IMR-90 (cell line): ENCODE results near the gene JADE2. TPM values are rescaled to one million over a fixed set of nuclear protein-coding genes. Genes with fewer than 3 reads are reported as not detected.

ENCODE experiments used
- ATAC-seq: fragments of 200-7000 bp; cut with Tn5 transposase; 2 replicates; pipeline ENCODE4 v1.9.1; 2020; ENCODE audit warnings: low read depth, mild to moderate bottlenecking, moderate library complexity
- BruUV-seq: library from RNA; stranded (reverse); fragments of 400-500 nt; replicated peaks from 2 replicates; lab custom pipeline; 2021; lab: Mats Ljungman, UMichigan
- CTCF ChIA-PET: fragments of 300-600 bp; formaldehyde crosslinking; extraction: SDS; loops from one replicate; lab custom pipeline; 2021; ENCODE audit warnings: antibody characterized with exemption; lab: Yijun Ruan, JAX
- POLR2A ChIA-PET: fragments of 300-600 bp; sonication (Branson Sonifier 250); formaldehyde crosslinking; loops from one replicate; lab custom pipeline; 2022; ENCODE audit warnings: antibody characterized with exemption; ENCODE audit not compliant: unreplicated experiment; lab: Charles Lee
- DNase-seq: peaks from one replicate; pipeline ENCODE4 v3.0.0; 2013
- H2AFZ ChIP-seq: replicated peaks from 2 replicates; pipeline ENCODE3; 2013; ENCODE audit warnings: low read length, mild to moderate bottlenecking; ENCODE audit not compliant: poor library complexity
- H2AK5ac ChIP-seq: 2 replicates; pipeline ENCODE4 v1.6.1; 2013; ENCODE audit warnings: low read depth, low read length, inconsistent platforms
- H2AK9ac ChIP-seq: replicated peaks from 2 replicates; pipeline ENCODE3; 2013; ENCODE audit warnings: mild to moderate bottlenecking, low read depth, low read length, moderate library complexity; ENCODE audit not compliant: poor library complexity
- H2BK120ac ChIP-seq: 2 replicates; pipeline ENCODE4 v1.6.1; 2013; ENCODE audit warnings: low read depth, low read length, inconsistent platforms
- H2BK15ac ChIP-seq: 3 replicates; pipeline ENCODE4 v1.6.1; 2013; ENCODE audit warnings: low read depth, low read length, inconsistent platforms
- H2BK20ac ChIP-seq: 2 replicates; pipeline ENCODE4 v1.6.1; 2013; ENCODE audit warnings: low read depth, mild to moderate bottlenecking, inconsistent platforms, low read length, moderate library complexity
- H2BK5ac ChIP-seq: 2 replicates; pipeline ENCODE4 v1.6.1; 2013; ENCODE audit warnings: mild to moderate bottlenecking, low read depth, low read length, inconsistent platforms; ENCODE audit not compliant: poor library complexity, severe bottlenecking
- H3K14ac ChIP-seq: replicated peaks from 2 replicates; pipeline ENCODE4 v1.6.1; 2013; ENCODE audit warnings: low read depth, low read length, inconsistent platforms
- H3K18ac ChIP-seq: 2 replicates; pipeline ENCODE4 v1.6.1; 2013; ENCODE audit warnings: low read depth, low read length, control low read depth
- H3K23ac ChIP-seq: 2 replicates; pipeline ENCODE4 v1.6.1; 2013; ENCODE audit warnings: low read depth, low read length, inconsistent platforms
- H3K27ac ChIP-seq: 2 replicates; pipeline ENCODE4 v1.5.1; 2013; ENCODE audit warnings: mild to moderate bottlenecking, control low read depth, low read length; ENCODE audit not compliant: insufficient read depth
- H3K27me3 ChIP-seq: 2 replicates; pipeline ENCODE4 v1.6.1; 2013; ENCODE audit warnings: low read length; ENCODE audit not compliant: control insufficient read depth, insufficient read depth
- H3K36me3 ChIP-seq: 2 replicates; pipeline ENCODE4 v1.6.1; 2013; ENCODE audit warnings: low read length, mixed read lengths; ENCODE audit not compliant: control insufficient read depth, insufficient read depth
- H3K4ac ChIP-seq: 2 replicates; pipeline ENCODE4 v1.6.1; 2013; ENCODE audit warnings: low read depth, low read length, inconsistent platforms
- H3K4me1 ChIP-seq: 2 replicates; pipeline ENCODE4 v1.6.1; 2013; ENCODE audit warnings: low read length, mixed read lengths; ENCODE audit not compliant: control insufficient read depth, insufficient read depth
- H3K4me2 ChIP-seq: 2 replicates; pipeline ENCODE4 v1.6.1; 2013; ENCODE audit warnings: low read depth, mild to moderate bottlenecking, control low read depth, low read length, moderate library complexity
- H3K4me3 ChIP-seq: 2 replicates; pipeline ENCODE4 v1.5.1; 2013; ENCODE audit warnings: low read depth, mild to moderate bottlenecking, control low read depth, low read length, moderate library complexity; ENCODE audit not compliant: insufficient read depth
- H3K56ac ChIP-seq: 2 replicates; pipeline ENCODE4 v1.6.1; 2013; ENCODE audit warnings: low read length, inconsistent platforms; ENCODE audit not compliant: insufficient read depth; ENCODE audit errors: extremely low read depth
- H3K79me1 ChIP-seq, 2 experiments: 2 replicates each; pipeline ENCODE4 v1.6.1; 2013; ENCODE audit warnings: low read length in 2 of 2, inconsistent platforms in 1 of 2, low read depth in 1 of 2
- H3K9ac ChIP-seq: 2 replicates; pipeline ENCODE4 v1.6.1; 2013; ENCODE audit warnings: low read depth, low read length, control low read depth
- H3K9me1 ChIP-seq: 2 replicates; pipeline ENCODE4 v1.6.1; 2013; ENCODE audit warnings: low read length, inconsistent platforms; ENCODE audit not compliant: insufficient read depth
- H3K9me3 ChIP-seq: 2 replicates; pipeline ENCODE4 v1.6.1; 2013; ENCODE audit warnings: low read length; ENCODE audit not compliant: control insufficient read depth, insufficient read depth
- H4K20me1 ChIP-seq: 2 replicates; pipeline ENCODE4 v1.6.1; 2013; ENCODE audit warnings: low read length, inconsistent platforms; ENCODE audit not compliant: insufficient read depth
- H4K5ac ChIP-seq: 2 replicates; pipeline ENCODE4 v1.6.1; 2013; ENCODE audit warnings: mild to moderate bottlenecking, low read depth, low read length, control low read depth
- H4K8ac ChIP-seq, 2 experiments: 2 replicates each; pipeline ENCODE4 v1.6.1; 2013; ENCODE audit warnings: low read depth in 2 of 2, low read length in 2 of 2, control low read depth in 1 of 2, inconsistent platforms in 1 of 2
- H4K91ac ChIP-seq: 2 replicates; pipeline ENCODE4 v1.6.1; 2013; ENCODE audit warnings: low read depth, low read length, inconsistent platforms; ENCODE audit not compliant: insufficient read depth
- BHLHE40 ChIP-seq: fragments of 150-350 bp; IDR thresholded peaks from 2 replicates; pipeline ENCODE4 v1.6.1; 2016; ENCODE audit warnings: mild to moderate bottlenecking, low read depth, low read length
- FOS ChIP-seq: fragments of 150-350 bp; IDR thresholded peaks from 2 replicates; pipeline ENCODE4 v1.6.1; 2016; ENCODE audit warnings: low read depth, low read length
- RCOR1 ChIP-seq: IDR thresholded peaks from 2 replicates; pipeline ENCODE4 v1.6.1; 2012; ENCODE audit warnings: mild to moderate bottlenecking, low read length, improper control_type of control experiment; ENCODE audit not compliant: insufficient replicate concordance
- RFX5 ChIP-seq: IDR thresholded peaks from 2 replicates; pipeline ENCODE4 v1.8.0; 2012; ENCODE audit warnings: low read depth, mild to moderate bottlenecking, low read length, moderate library complexity
- WGBS, 2 experiments: methylation state at CpG; one replicate each; pipeline versions ENCODE4 v1.1.5 to v1.1.7; 2013; ENCODE audit warnings: missing lambda C conversion rate in 2 of 2; ENCODE audit not compliant: insufficient read length in 1 of 2; ENCODE audit errors: extremely low coverage in 2 of 2; 5-methylcytosine and 5-hydroxymethylcytosine counted together
- dilution Hi-C: fragments of 300-500 bp; cut with HindIII; formaldehyde crosslinking; loops from one replicate; pipeline ENCODE4 v1.14.3; 2018; ENCODE audit warnings: low sequenced_read_pairs; ENCODE audit not compliant: unreplicated experiment
- in situ Hi-C: fragments of 300-500 bp; cut with MboI; formaldehyde crosslinking; loops from 3 replicates; pipeline ENCODE4 v1.14.3; 2019; ENCODE audit warnings: low sequenced_read_pairs, inconsistent platforms, mixed read lengths
- intact Hi-C: fragments of 100-400 bp; cut with micrococcal nuclease; formaldehyde crosslinking; loops from 2 replicates; pipeline ENCODE4 v1.10.0; 2022
- polyA plus RNA-seq, 3 experiments: library from polyadenylated mRNA; depleted of rRNA; stranded (reverse); fragments of >200 nt; gene quantifications; 2 replicates each; pipeline ENCODE4 v1.2.3, GENCODE V29; 2012; ENCODE audit warnings: low replicate concordance in 1 of 3
- total RNA-seq: library from RNA; depleted of rRNA; stranded (reverse); fragments of >200 nt; gene quantifications from 2 replicates; pipeline ENCODE4 v1.2.3, GENCODE V29; 2012
- TF ChIP-seq, protein P1 (sequence below): conservative IDR thresholded peaks from 2 replicates; pipeline ENCODE4 v1.5.1; 2012; ENCODE audit warnings: mild to moderate bottlenecking, low read depth, low read length, improper control_type of control experiment
- TF ChIP-seq, protein P2 (sequence below): fragments of 150-350 bp; IDR thresholded peaks from 2 replicates; pipeline ENCODE4 v1.6.1; 2017; ENCODE audit warnings: mild to moderate bottlenecking, antibody characterized with exemption, low read length, low read depth

JADE2 gene
- total and polyA plus RNA-seq, 2 of the 4 experiments (the other 2 are of a cell fraction) = 13.3 to 14.9 TPM

DNA sequence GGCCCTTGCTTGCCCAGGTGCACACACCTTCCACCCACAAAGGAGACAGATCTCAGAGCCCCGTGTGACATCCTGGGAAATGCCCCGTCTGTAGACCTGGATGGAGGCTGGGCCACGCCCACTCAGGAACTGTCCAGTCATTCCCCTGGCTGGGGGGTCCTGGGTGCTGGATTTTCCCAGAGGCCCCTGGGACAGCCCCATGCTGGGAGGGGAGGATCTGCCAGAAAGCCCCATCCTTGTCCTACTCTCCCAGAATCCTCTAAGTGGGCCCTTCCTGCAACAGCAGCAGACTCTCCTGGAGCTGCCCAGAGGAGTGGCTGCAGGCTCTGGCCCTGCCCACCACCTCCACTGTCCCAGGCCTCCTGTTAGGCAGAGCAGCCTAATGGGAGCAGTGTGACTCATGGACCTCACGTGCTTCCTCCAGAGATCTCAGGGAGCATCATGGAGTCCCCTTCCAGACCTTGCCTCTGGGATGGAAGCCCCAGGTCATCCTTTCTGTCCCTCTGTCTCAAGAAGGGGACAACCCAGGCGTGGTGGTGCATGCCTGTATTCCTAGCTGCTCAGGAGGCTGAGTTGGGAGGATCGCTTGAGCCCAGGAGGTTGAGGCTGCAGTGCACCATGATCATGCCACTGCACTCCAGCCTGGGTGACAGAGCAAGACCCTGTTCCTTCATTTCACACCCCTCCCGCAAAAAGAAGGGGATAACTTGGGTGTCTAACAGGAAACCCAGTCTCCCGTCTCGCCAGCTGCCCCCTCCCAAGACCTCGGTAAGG, 51.7 kb downstream of the JADE2 start:
- peaks cover 16% of the 10 kb centered on the region for H3K9me1 ChIP-seq
- peaks cover 0 to 24% of the 10 kb centered on the region in 2 experiments; a peak in 2 of 4 replicates for H3K79me1 ChIP-seq
- ATAC-seq = peak; percentile 90
- no peak overlapping the region for H3K18ac ChIP-seq
- no peaks in the 10 kb centered on the region; the same call in 1 of the 2 replicates for H4K20me1 ChIP-seq
- H2AK5ac ChIP-seq = peak overlapping the region; percentile 93
- peak overlapping the region; percentile 62; the same call in 1 of the 2 replicates for H3K14ac ChIP-seq
- H2BK20ac ChIP-seq = peak overlapping the region; percentile 52; the same call in 1 of the 2 replicates
- TF ChIP-seq RFX5 = no peak
- TF ChIP-seq, protein P1, sequence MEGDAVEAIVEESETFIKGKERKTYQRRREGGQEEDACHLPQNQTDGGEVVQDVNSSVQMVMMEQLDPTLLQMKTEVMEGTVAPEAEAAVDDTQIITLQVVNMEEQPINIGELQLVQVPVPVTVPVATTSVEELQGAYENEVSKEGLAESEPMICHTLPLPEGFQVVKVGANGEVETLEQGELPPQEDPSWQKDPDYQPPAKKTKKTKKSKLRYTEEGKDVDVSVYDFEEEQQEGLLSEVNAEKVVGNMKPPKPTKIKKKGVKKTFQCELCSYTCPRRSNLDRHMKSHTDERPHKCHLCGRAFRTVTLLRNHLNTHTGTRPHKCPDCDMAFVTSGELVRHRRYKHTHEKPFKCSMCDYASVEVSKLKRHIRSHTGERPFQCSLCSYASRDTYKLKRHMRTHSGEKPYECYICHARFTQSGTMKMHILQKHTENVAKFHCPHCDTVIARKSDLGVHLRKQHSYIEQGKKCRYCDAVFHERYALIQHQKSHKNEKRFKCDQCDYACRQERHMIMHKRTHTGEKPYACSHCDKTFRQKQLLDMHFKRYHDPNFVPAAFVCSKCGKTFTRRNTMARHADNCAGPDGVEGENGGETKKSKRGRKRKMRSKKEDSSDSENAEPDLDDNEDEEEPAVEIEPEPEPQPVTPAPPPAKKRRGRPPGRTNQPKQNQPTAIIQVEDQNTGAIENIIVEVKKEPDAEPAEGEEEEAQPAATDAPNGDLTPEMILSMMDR = no peak
- TF ChIP-seq, protein P2, sequence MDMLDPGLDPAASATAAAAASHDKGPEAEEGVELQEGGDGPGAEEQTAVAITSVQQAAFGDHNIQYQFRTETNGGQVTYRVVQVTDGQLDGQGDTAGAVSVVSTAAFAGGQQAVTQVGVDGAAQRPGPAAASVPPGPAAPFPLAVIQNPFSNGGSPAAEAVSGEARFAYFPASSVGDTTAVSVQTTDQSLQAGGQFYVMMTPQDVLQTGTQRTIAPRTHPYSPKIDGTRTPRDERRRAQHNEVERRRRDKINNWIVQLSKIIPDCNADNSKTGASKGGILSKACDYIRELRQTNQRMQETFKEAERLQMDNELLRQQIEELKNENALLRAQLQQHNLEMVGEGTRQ = peak; percentile 70
- no peak for TF ChIP-seq RCOR1
- peak; percentile 95 for TF ChIP-seq BHLHE40
- peak; percentile 5; the same call in 1 of the 2 replicates for TF ChIP-seq FOS
- CTCF ChIA-PET = interaction anchor here (0.6 to 1.3 kb wide), 4 partner anchors 21 to 213 kb away, joined by 3 read pairs; no protein-coding TSS in a partner anchor
- in situ Hi-C loops = no loop called here
- intact Hi-C loops = loop anchor here (1.0 kb wide), 3 partner anchors 50 to 206 kb away; partner anchors contain the start of genes CDKN2AIPNL and UBE2B
- dilution Hi-C loops = no loop called here
- peak overlapping the region; percentile 45; the same call in 1 of the 2 replicates for H3K23ac ChIP-seq
- H4K91ac ChIP-seq = no peak overlapping the region
- no peak overlapping the region for H3K4me2 ChIP-seq
- no peaks in the 10 kb centered on the region for H3K9me3 ChIP-seq
- H2BK15ac ChIP-seq = no peak overlapping the region
- WGBS, 2 experiments = 71% methylated on average over 3 of the region's 10 CpGs; no CpG with 5 or more reads in 1 of the 2 experiments
- H2AK9ac ChIP-seq = peak overlapping the region; percentile 83
- no peaks in the 10 kb centered on the region for H3K27me3 ChIP-seq
- POLR2A ChIA-PET = no interaction called here
- H3K27ac ChIP-seq = no peak overlapping the region
- H3K4me1 ChIP-seq = peaks cover 8% of the 10 kb centered on the region
- peak overlapping the region; percentile 72 for H3K4ac ChIP-seq
- BruUV-seq = no TSS peak
- no peak overlapping the region for H4K5ac ChIP-seq
- H3K9ac ChIP-seq = no peak overlapping the region
- peak overlapping the region in 1 of 2 experiments; percentile 75; a peak in 2 of 4 replicates for H4K8ac ChIP-seq
- H2BK5ac ChIP-seq = peak overlapping the region; percentile 31
- H2BK120ac ChIP-seq = peak overlapping the region; percentile 69; the same call in 1 of the 2 replicates
- H3K36me3 ChIP-seq = peaks cover 69% of the 10 kb centered on the region
- H2AFZ ChIP-seq = peak overlapping the region; percentile 75
- no peak overlapping the region for H3K4me3 ChIP-seq
- H3K56ac ChIP-seq = no peak overlapping the region
- DNase-seq = peak; percentile 83
